Peyer's patch (tissue), 4 donors: Measurements from ENCODE around the gene TOX3. TPM values are rescaled to one million over a fixed set of nuclear protein-coding genes. Genes with fewer than 3 reads are reported as not detected.

Source experiments
- DNase-seq, 3 donors: peaks; one replicate each; pipeline ENCODE4 v3.0.0-alpha.2; 2017 to 2019
- H3K27ac ChIP-seq, 4 donors: fragments of 200-600 bp; sonication (generic); one replicate each; pipeline ENCODE4 v1.5.1; 2016 to 2019
- H3K27me3 ChIP-seq, 2 donors: fragments of 200-600 bp; sonication (generic); one replicate each; pipeline ENCODE4 v1.5.1; 2019
- H3K36me3 ChIP-seq, 3 donors: fragments of 200-600 bp; sonication (generic); one replicate each; pipeline ENCODE4 v1.5.1; 2016 to 2019
- H3K4me1 ChIP-seq, 4 donors: fragments of 200-600 bp; sonication (generic); one replicate each; pipeline ENCODE4 v1.5.1; 2016 to 2019
- H3K4me3 ChIP-seq, 4 donors: fragments of 200-600 bp; sonication (generic); 1 replicate in 3 of 4; 2 replicates in 1 of 4; pipeline ENCODE4 v1.5.1; 2016 to 2019; ENCODE audit warnings: mild to moderate bottlenecking in 1 of 4
- H3K9me3 ChIP-seq, 4 donors: fragments of 200-600 bp; sonication (generic); one replicate each; pipeline ENCODE4 v1.5.1; 2016 to 2019; ENCODE audit warnings: mild to moderate bottlenecking in 1 of 4
- CTCF ChIP-seq, 6 experiments: fragments of 450-650 bp in 4 of 6; fragments of 200-600 bp in 2 of 6; sonication (generic) in 1 of 6; IDR thresholded peaks; one replicate each; pipeline ENCODE4 v1.5.1; 2017 to 2019; ENCODE audit warnings: antibody characterized with exemption in 6 of 6, mild to moderate bottlenecking in 3 of 6, moderate library complexity in 1 of 6
- POLR2A ChIP-seq, 2 donors: fragments of 450-650 bp; IDR thresholded peaks; one replicate each; pipeline ENCODE4 v1.5.1; 2017; ENCODE audit warnings: antibody characterized with exemption in 2 of 2, mild to moderate bottlenecking in 2 of 2, moderate library complexity in 2 of 2
- total RNA-seq, 4 donors: library from RNA; depleted of rRNA; stranded (reverse); fragments of >200 nt; gene quantifications; one replicate each; pipeline ENCODE4 v1.1.0, GENCODE V29; 2016

Gene TOX3
- total RNA-seq, 4 donors from 2014 or later, result 5.0 to 24.5 (median 18.6) TPM

GRCh38 chr16:52532384-52532783, 14.6 kb downstream of the TOX3 start:
- Histone ChIP-seq H3K36me3 (no peaks in the 10 kb centered on the region), H3K27me3 (no peaks in the 10 kb centered on the region), H3K27ac (no peak overlapping the region), H3K4me1 (no peaks in the 10 kb centered on the region), H3K4me3 (no peak overlapping the region), H3K9me3 (no peaks in the 10 kb centered on the region)
- no peak for TF ChIP-seq CTCF (IDR thresholded peaks at IDR 0.05)
- TF ChIP-seq POLR2A (IDR thresholded peaks at IDR 0.05), result no peak
- no peak for DNase-seq

- Histone ChIP-seq H3K4me3 (no peak overlapping the region), H3K27ac (no peak overlapping the region), H3K4me1 (no peaks in the 10 kb centered on the region), H3K36me3 (no peaks in the 10 kb centered on the region), H3K9me3 (no peaks in the 10 kb centered on the region), H3K27me3 (no peaks in the 10 kb centered on the region)
- TF ChIP-seq CTCF (IDR thresholded peaks at IDR 0.05), result no peak
- no peak for TF ChIP-seq POLR2A (IDR thresholded peaks at IDR 0.05)
- DNase-seq, result no peak
Observed at GRCh38 chr16:52529226-52529625, 17.7 kb downstream of the TOX3 start.

- no peak for DNase-seq
- TF ChIP-seq POLR2A (IDR thresholded peaks at IDR 0.05) (no peak), CTCF (IDR thresholded peaks at IDR 0.05) (peak in 3 of 6 experiments; percentile 3 to 16 (median 6))
- H3K4me1 ChIP-seq, result no peaks in the 10 kb centered on the region
- H3K27ac ChIP-seq, result no peak overlapping the region
- H3K4me3 ChIP-seq, result no peak overlapping the region
- no peaks in the 10 kb centered on the region for H3K27me3 ChIP-seq
- H3K9me3 ChIP-seq, result no peaks in the 10 kb centered on the region
- no peaks in the 10 kb centered on the region for H3K36me3 ChIP-seq
Observed at GRCh38 chr16:52528393-52529065, 18.4 kb downstream of the TOX3 start.

GRCh38 chr16:52526830-52527229, 20.1 kb downstream of the TOX3 start:
- TF ChIP-seq POLR2A (IDR thresholded peaks at IDR 0.05), result no peak
- no peak for TF ChIP-seq CTCF (IDR thresholded peaks at IDR 0.05)
- Histone ChIP-seq H3K27me3 (no peaks in the 10 kb centered on the region), H3K36me3 (no peaks in the 10 kb centered on the region), H3K4me3 (no peak overlapping the region), H3K9me3 (no peaks in the 10 kb centered on the region), H3K27ac (no peak overlapping the region), H3K4me1 (no peaks in the 10 kb centered on the region)
- DNase-seq, result no peak

- Histone ChIP-seq H3K36me3 (no peaks in the 10 kb centered on the region), H3K9me3 (no peaks in the 10 kb centered on the region), H3K4me1 (no peaks in the 10 kb centered on the region), H3K27me3 (no peaks in the 10 kb centered on the region), H3K4me3 (no peak overlapping the region), H3K27ac (no peak overlapping the region)
- no peak for DNase-seq
- TF ChIP-seq CTCF (IDR thresholded peaks at IDR 0.05) (no peak), POLR2A (IDR thresholded peaks at IDR 0.05) (no peak)
Observed at GRCh38 chr16:52526116-52526828, 20.7 kb downstream of the TOX3 start.
